HCT116 (cell line): ENCODE measurements around the gene VAMP8. TPM values are rescaled to one million over a fixed set of nuclear protein-coding genes. Genes with fewer than 3 reads are reported as not detected.

Source experiments
- ATAC-seq: fragments of 200-7000 bp; cut with Tn5 transposase; 2 replicates; pipeline ENCODE4 v1.9.1; 2020; ENCODE audit warnings: mild to moderate bottlenecking, moderate library complexity
- BruUV-seq: library from RNA; stranded (reverse); fragments of 400-500 nt; replicated peaks from 2 replicates; lab custom pipeline; 2021; lab: Mats Ljungman, UMichigan
- CTCF ChIA-PET: fragments of 300-600 bp; sonication (Branson Sonifier 250); formaldehyde crosslinking; loops from one replicate; lab custom pipeline; 2021; ENCODE audit warnings: antibody characterized with exemption; lab: Charles Lee
- POLR2A ChIA-PET: fragments of 300-600, 350-600 bp; sonication (Branson Sonifier 250); formaldehyde crosslinking; loops from one replicate; lab custom pipeline; 2021; ENCODE audit warnings: antibody characterized with exemption; lab: Charles Lee
- RAD21 ChIA-PET, 2 experiments: fragments of 300-600 bp; sonication (Branson Sonifier 250); formaldehyde crosslinking; loops; one replicate each; lab custom pipeline; 2023; ENCODE audit warnings: low total read pairs in 2 of 2; ENCODE audit not compliant: uncharacterized antibody in 2 of 2, unreplicated experiment in 2 of 2, low non-redundant PET in 1 of 2; lab: Charles Lee
- DNase-seq: peaks from one replicate; pipeline ENCODE4 v3.0.0-alpha.2; 2010; ENCODE audit warnings: low read depth, low spot score
- H2AFZ ChIP-seq: fragments of 200-600 bp; shearing (Covaris generic), sonication (generic); 2 replicates; pipeline ENCODE4 v1.6.1; 2017; ENCODE audit warnings: low read depth, mixed run types, mixed read lengths, antibody characterized with exemption, low read length; ENCODE audit not compliant: poor library complexity, severe bottlenecking
- H3K27ac ChIP-seq: 2 replicates; pipeline ENCODE4 v1.5.1; 2012; ENCODE audit warnings: low read depth, low read length
- H3K27me3 ChIP-seq: fragments of 200-600 bp; sonication (generic); 2 replicates; pipeline ENCODE4 v1.6.1; 2016; ENCODE audit warnings: mixed run types, low read length, mixed read lengths; ENCODE audit not compliant: insufficient read depth
- H3K36me3 ChIP-seq, 2 experiments: fragments of 200-500 bp in 1 of 2; fragments of 200-600 bp in 1 of 2; sonication (Bioruptor generic) in 1 of 2; sonication (generic) in 1 of 2; 2 replicates each; pipeline versions ENCODE4 v1.5.1 to v1.6.1; 2014 to 2016; ENCODE audit warnings: low read length in 2 of 2, inconsistent platforms in 1 of 2, mixed read lengths in 1 of 2, mixed run types in 1 of 2; ENCODE audit not compliant: insufficient read depth in 2 of 2, control insufficient read depth in 1 of 2
- H3K4me1 ChIP-seq, 2 experiments: fragments of 200-600 bp in 1 of 2; sonication (generic) in 1 of 2; 2 replicates each; pipeline versions ENCODE4 v1.5.1 to v1.6.1; 2012 to 2017; ENCODE audit warnings: low read length in 2 of 2, inconsistent platforms in 1 of 2, mild to moderate bottlenecking in 1 of 2, mixed read lengths in 1 of 2, mixed run types in 1 of 2, moderate library complexity in 1 of 2; ENCODE audit not compliant: insufficient read depth in 2 of 2, control insufficient read depth in 1 of 2
- H3K4me2 ChIP-seq: fragments of 200-600 bp; sonication (generic); 2 replicates; pipeline ENCODE4 v1.6.1; 2017; ENCODE audit warnings: mixed run types, low read length, mixed read lengths
- H3K4me3 ChIP-seq, 2 experiments: fragments of 200-600 bp in 1 of 2; sonication (generic) in 1 of 2; replicated peaks in 1 of 2; 2 replicates each; pipeline ENCODE4 v1.5.1; 2011 to 2016; ENCODE audit warnings: low read length in 2 of 2, control low read depth in 1 of 2, low read depth in 1 of 2, mild to moderate bottlenecking in 1 of 2, mixed read lengths in 1 of 2, mixed run types in 1 of 2
- H3K79me2 ChIP-seq: fragments of 200-600 bp; sonication (generic); 2 replicates; pipeline ENCODE4 v1.6.1; 2017; ENCODE audit warnings: mild to moderate bottlenecking, mixed run types, low read length, moderate library complexity, mixed read lengths; ENCODE audit not compliant: insufficient read depth
- H3K9ac ChIP-seq: fragments of 200-600 bp; sonication (generic); 2 replicates; pipeline ENCODE4 v1.6.1; 2016; ENCODE audit warnings: low read length, mixed read lengths
- H3K9me2 ChIP-seq: fragments of 200-600 bp; sonication (generic), shearing (Covaris generic); 2 replicates; pipeline ENCODE4 v1.6.1; 2017; ENCODE audit warnings: mixed run types, mild to moderate bottlenecking, moderate library complexity; ENCODE audit not compliant: insufficient read depth
- H3K9me3 ChIP-seq, 2 experiments: fragments of 200-500 bp in 1 of 2; fragments of 200-600 bp in 1 of 2; sonication (Bioruptor generic) in 1 of 2; sonication (generic) in 1 of 2; 2 replicates each; pipeline ENCODE4 v1.6.1; 2014 to 2017; ENCODE audit warnings: low read length in 2 of 2, mixed read lengths in 2 of 2, inconsistent platforms in 1 of 2, low read depth in 1 of 2, mild to moderate bottlenecking in 1 of 2, mixed run types in 1 of 2, moderate library complexity in 1 of 2; ENCODE audit not compliant: control insufficient read depth in 1 of 2, insufficient read depth in 1 of 2
- H4K20me1 ChIP-seq: fragments of 200-600 bp; sonication (generic), shearing (Covaris generic); 2 replicates; pipeline ENCODE4 v1.6.1; 2017; ENCODE audit warnings: mixed run types, mild to moderate bottlenecking, moderate library complexity; ENCODE audit not compliant: insufficient read depth
- CBX3 ChIP-seq: IDR thresholded peaks from 2 replicates; pipeline ENCODE4 v1.6.1; 2012; ENCODE audit warnings: low read depth
- EGR1 ChIP-seq: IDR thresholded peaks from 2 replicates; pipeline ENCODE4 v1.6.1; 2012; ENCODE audit warnings: low read depth
- ELF1 ChIP-seq: IDR thresholded peaks from 2 replicates; pipeline ENCODE4 v1.6.1; 2012; ENCODE audit warnings: low read depth, borderline replicate concordance
- EZH2phosphoT487 ChIP-seq: fragments of 200-600 bp; IDR thresholded peaks from 2 replicates; pipeline ENCODE4 v1.6.1; 2018; ENCODE audit warnings: antibody characterized with exemption, borderline replicate concordance
- FOSL1 ChIP-seq: IDR thresholded peaks from 2 replicates; pipeline ENCODE4 v1.6.1; 2012; ENCODE audit warnings: low read depth
- POLR2A ChIP-seq: IDR thresholded peaks from 2 replicates; pipeline ENCODE4 v1.7.0; 2011; ENCODE audit warnings: borderline replicate concordance; ENCODE audit not compliant: insufficient read depth, insufficient read length; ENCODE audit errors: extremely low read depth
- POLR2AphosphoS5 ChIP-seq: IDR thresholded peaks from 2 replicates; pipeline ENCODE4 v1.6.1; 2011; ENCODE audit warnings: mild to moderate bottlenecking, low read depth, low read length, moderate library complexity
- RAD21 ChIP-seq: IDR thresholded peaks from 2 replicates; pipeline ENCODE4 v1.6.1; 2012; ENCODE audit warnings: low read depth, mild to moderate bottlenecking
- SP1 ChIP-seq: IDR thresholded peaks from 2 replicates; pipeline ENCODE4 v1.6.1; 2012; ENCODE audit warnings: low read depth
- SRF ChIP-seq: IDR thresholded peaks from 2 replicates; pipeline ENCODE4 v1.6.1; 2012; ENCODE audit warnings: low read depth
- YY1 ChIP-seq: IDR thresholded peaks from 2 replicates; pipeline ENCODE4 v1.6.1; 2011; ENCODE audit warnings: low read length, low read depth, moderate library complexity, mild to moderate bottlenecking; ENCODE audit not compliant: insufficient replicate concordance; ENCODE audit errors: extremely low read depth
- ZFX ChIP-seq: fragments of 450-650 bp; IDR thresholded peaks from 2 replicates; pipeline ENCODE4 v1.6.1; 2017
- ZNF274 ChIP-seq: fragments of 200-500 bp; sonication (Bioruptor generic); IDR thresholded peaks from 2 replicates; pipeline ENCODE4 v1.6.1; 2014; ENCODE audit warnings: mild to moderate bottlenecking, low read depth, low read length, inconsistent platforms
- intact Hi-C: fragments of 100-400 bp; cut with micrococcal nuclease; formaldehyde crosslinking; loops from 2 replicates; pipeline ENCODE4 v1.10.0; 2022
- total RNA-seq: library from RNA; stranded (reverse); gene quantifications from one replicate; pipeline ENCODE4 v1.2.1, GENCODE V29; 2021; ENCODE audit not compliant: unreplicated experiment
- TF ChIP-seq, protein P1 (sequence below): IDR thresholded peaks from 2 replicates; pipeline ENCODE4 v1.6.1; 2012
- TF ChIP-seq, protein P2 (sequence below): IDR thresholded peaks from 2 replicates; pipeline ENCODE4 v1.6.1; 2011; ENCODE audit warnings: mild to moderate bottlenecking, low read length, moderate library complexity; ENCODE audit not compliant: insufficient replicate concordance; ENCODE audit errors: extremely low read depth
- TF ChIP-seq, protein P3 (sequence below): IDR thresholded peaks from 2 replicates; pipeline ENCODE4 v1.6.1; 2012; ENCODE audit warnings: low read depth

Gene VAMP8
- total RNA-seq, 1 experiment from 2014 or later, result 52.6 TPM

DNA sequence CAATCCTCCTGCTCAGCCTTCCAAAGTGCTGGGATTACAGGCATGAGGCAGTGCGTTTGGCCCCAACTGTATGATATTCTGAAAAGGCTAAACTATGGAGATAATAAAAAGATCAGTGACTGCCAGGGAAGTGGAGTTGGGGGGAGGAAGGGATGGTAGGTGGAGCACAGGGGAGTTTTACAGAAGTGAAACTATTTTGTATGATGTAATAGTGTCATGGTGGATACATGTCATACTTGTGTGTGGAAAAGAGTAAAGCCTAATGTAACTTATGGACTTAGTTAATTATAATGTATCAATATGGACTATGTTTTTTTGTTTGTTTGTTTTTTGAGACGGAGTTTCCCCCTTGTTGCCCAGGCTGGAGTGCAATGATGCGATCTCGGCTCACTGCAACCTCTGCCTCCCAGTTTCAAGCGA is 13.2 kb upstream of the VAMP8 start:
- BruUV-seq, result no TSS peak
- Histone ChIP-seq H2AFZ (no peak overlapping the region), H3K27ac (no peak overlapping the region), H3K4me2 (no peak overlapping the region), H4K20me1 (no peaks in the 10 kb centered on the region), H3K4me3 (no peak overlapping the region), H3K36me3 (no peaks in the 10 kb centered on the region), H3K27me3 (no peaks in the 10 kb centered on the region), H3K79me2 (peaks cover 16% of the 10 kb centered on the region), H3K9ac (no peak overlapping the region), H3K9me3 (no peaks in the 10 kb centered on the region), H3K9me2 (no peaks in the 10 kb centered on the region), H3K4me1 (peaks cover 2 to 15% of the 10 kb centered on the region in 2 experiments; a peak in 3 of 4 replicates)
- intact Hi-C loops, result no loop called here
- RAD21 ChIA-PET, result interaction anchor here in 1 of 2 experiments (1.1 kb wide), 1 partner anchor 13 kb away, joined by 4 read pairs; the partner anchor contains the start of gene VAMP8
- POLR2A ChIA-PET, result no interaction called here
- no peak for ATAC-seq
- DNase-seq, result no peak
- no peak for TF ChIP-seq YY1
- CTCF ChIA-PET, result no interaction called here

DNA sequence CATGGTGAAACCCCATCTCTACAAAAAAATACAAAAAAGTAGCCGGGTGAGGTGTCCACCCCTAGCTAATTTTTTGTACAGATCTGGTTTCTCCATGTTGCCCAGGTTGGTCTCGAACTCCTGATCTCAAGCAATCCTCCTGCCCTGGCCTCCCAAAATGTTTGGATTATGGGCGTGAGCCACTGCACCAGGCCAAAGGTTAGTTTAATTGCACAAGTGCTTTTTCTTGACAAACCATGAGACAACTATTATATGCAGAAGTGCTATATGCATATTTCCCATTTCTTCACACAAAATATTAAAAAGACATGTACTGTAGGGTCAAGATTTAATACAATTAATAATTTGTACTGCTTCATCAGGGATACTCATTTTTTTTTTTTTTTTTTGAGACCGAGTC is 11.1 kb upstream of the VAMP8 start:
- H3K4me2 ChIP-seq, result no peak overlapping the region
- H3K9me3 ChIP-seq, result no peaks in the 10 kb centered on the region
- H3K27me3 ChIP-seq, result no peaks in the 10 kb centered on the region
- H3K9me2 ChIP-seq, result no peaks in the 10 kb centered on the region
- POLR2A ChIA-PET, result no interaction called here
- TF ChIP-seq YY1 (no peak), POLR2A (no peak), RAD21 (no peak), SRF (no peak), SP1 (no peak), ZNF274 (no peak), POLR2AphosphoS5 (no peak), FOSL1 (no peak), CBX3 (no peak), EZH2phosphoT487 (no peak), EGR1 (no peak), ELF1 (no peak), ZFX (no peak)
- TF ChIP-seq, protein P1, sequence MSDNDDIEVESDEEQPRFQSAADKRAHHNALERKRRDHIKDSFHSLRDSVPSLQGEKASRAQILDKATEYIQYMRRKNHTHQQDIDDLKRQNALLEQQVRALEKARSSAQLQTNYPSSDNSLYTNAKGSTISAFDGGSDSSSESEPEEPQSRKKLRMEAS, result no peak
- TF ChIP-seq, protein P2, sequence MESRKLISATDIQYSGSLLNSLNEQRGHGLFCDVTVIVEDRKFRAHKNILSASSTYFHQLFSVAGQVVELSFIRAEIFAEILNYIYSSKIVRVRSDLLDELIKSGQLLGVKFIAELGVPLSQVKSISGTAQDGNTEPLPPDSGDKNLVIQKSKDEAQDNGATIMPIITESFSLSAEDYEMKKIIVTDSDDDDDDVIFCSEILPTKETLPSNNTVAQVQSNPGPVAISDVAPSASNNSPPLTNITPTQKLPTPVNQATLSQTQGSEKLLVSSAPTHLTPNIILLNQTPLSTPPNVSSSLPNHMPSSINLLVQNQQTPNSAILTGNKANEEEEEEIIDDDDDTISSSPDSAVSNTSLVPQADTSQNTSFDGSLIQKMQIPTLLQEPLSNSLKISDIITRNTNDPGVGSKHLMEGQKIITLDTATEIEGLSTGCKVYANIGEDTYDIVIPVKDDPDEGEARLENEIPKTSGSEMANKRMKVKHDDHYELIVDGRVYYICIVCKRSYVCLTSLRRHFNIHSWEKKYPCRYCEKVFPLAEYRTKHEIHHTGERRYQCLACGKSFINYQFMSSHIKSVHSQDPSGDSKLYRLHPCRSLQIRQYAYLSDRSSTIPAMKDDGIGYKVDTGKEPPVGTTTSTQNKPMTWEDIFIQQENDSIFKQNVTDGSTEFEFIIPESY, result no peak
- TF ChIP-seq, protein P3, sequence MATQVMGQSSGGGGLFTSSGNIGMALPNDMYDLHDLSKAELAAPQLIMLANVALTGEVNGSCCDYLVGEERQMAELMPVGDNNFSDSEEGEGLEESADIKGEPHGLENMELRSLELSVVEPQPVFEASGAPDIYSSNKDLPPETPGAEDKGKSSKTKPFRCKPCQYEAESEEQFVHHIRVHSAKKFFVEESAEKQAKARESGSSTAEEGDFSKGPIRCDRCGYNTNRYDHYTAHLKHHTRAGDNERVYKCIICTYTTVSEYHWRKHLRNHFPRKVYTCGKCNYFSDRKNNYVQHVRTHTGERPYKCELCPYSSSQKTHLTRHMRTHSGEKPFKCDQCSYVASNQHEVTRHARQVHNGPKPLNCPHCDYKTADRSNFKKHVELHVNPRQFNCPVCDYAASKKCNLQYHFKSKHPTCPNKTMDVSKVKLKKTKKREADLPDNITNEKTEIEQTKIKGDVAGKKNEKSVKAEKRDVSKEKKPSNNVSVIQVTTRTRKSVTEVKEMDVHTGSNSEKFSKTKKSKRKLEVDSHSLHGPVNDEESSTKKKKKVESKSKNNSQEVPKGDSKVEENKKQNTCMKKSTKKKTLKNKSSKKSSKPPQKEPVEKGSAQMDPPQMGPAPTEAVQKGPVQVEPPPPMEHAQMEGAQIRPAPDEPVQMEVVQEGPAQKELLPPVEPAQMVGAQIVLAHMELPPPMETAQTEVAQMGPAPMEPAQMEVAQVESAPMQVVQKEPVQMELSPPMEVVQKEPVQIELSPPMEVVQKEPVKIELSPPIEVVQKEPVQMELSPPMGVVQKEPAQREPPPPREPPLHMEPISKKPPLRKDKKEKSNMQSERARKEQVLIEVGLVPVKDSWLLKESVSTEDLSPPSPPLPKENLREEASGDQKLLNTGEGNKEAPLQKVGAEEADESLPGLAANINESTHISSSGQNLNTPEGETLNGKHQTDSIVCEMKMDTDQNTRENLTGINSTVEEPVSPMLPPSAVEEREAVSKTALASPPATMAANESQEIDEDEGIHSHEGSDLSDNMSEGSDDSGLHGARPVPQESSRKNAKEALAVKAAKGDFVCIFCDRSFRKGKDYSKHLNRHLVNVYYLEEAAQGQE, result no peak
- TF ChIP-seq, all 23 proteins: peak for 0
- no peaks in the 10 kb centered on the region for H4K20me1 ChIP-seq
- peaks cover 2 to 6% of the 10 kb centered on the region in 2 experiments; a peak in 2 of 4 replicates for H3K4me1 ChIP-seq
- H3K79me2 ChIP-seq, result no peaks in the 10 kb centered on the region
- no peak overlapping the region for H3K27ac ChIP-seq
- no peak overlapping the region for H3K4me3 ChIP-seq
- intact Hi-C loops, result no loop called here
- ChIA-PET RAD21 (no interaction called here), CTCF (no interaction called here)
- H2AFZ ChIP-seq, result no peak overlapping the region
- no peak overlapping the region for H3K9ac ChIP-seq
- no peak for DNase-seq
- BruUV-seq, result no TSS peak
- H3K36me3 ChIP-seq, result no peaks in the 10 kb centered on the region
- ATAC-seq, result no peak
